ENCODE results near the gene FAM227B.

- TF ChIP-seq CTCF (conservative IDR thresholded peaks at IDR 0.05; ENCODE audit: low read depth, low read length) (no peak), EZH2 (IDR thresholded peaks at IDR 0.05; ENCODE audit: low read length, unreplicated experiment) (no peak), EZH2phosphoT487 (IDR thresholded peaks at IDR 0.05; ENCODE audit: borderline replicate concordance, low read length) (no peak)
Observed at GRCh38 chr15:49650676-49651075, 30.1 kb upstream of the FAM227B start.
